K562 (cell line): ENCODE measurements around the gene MAST4. TPM values are rescaled to one million over a fixed set of nuclear protein-coding genes. Genes with fewer than 3 reads are reported as not detected.

Experiments
- HMG20B ChIP-seq: fragments of 250-450 bp; sonication (Bioruptor Pico); IDR thresholded peaks from 2 replicates; pipeline ENCODE4 v1.5.0; 2021; ENCODE audit warnings: mild to moderate bottlenecking
- MEF2A ChIP-seq: IDR thresholded peaks from 2 replicates; pipeline ENCODE4 v1.6.1; 2011; ENCODE audit warnings: low read depth, mild to moderate bottlenecking, low read length, moderate library complexity; ENCODE audit not compliant: control insufficient read depth
- MYNN ChIP-seq, 2 experiments: sonication (generic); formaldehyde crosslinking in 1 of 2; IDR thresholded peaks; 2 replicates each; pipeline versions ENCODE4 v1.5.0 to v1.6.1; 2016 to 2020; ENCODE audit warnings: antibody characterized with exemption in 1 of 2, missing genetic modification reagents in 1 of 2
- ZNF695 ChIP-seq: fragments of 450-650 bp; formaldehyde crosslinking; IDR thresholded peaks from 2 replicates; pipeline ENCODE4 v1.4.0; 2020; ENCODE audit warnings: mild to moderate bottlenecking, moderate library complexity
- polyA plus RNA-seq, 8 experiments: library from polyadenylated mRNA; depleted of rRNA in 4 of 8; stranded (reverse) in 5 of 8; unstranded in 3 of 8; fragments of >200 nt; fragmentation: Nextera tagmentation in 2 of 8; fragmentation: Illumina TruSeq in 1 of 8; extraction: Ambion mirVana in 2 of 8; extraction: Trizol in 1 of 8; gene quantifications; 2 replicates each; pipeline versions ENCODE4 v1.2.1 to v1.2.3, GENCODE V29; 2011 to 2014; ENCODE audit warnings: inconsistent platforms in 1 of 8, missing spikeins in 1 of 8
- total RNA-seq, 7 experiments: library from RNA; depleted of rRNA in 6 of 7; stranded (reverse); fragments of >200 nt in 6 of 7; fragmentation: Illumina TruSeq in 2 of 7; extraction: Trizol in 2 of 7; gene quantifications; 2 replicates each; pipeline versions ENCODE4 v1.2.1 to v1.2.3, GENCODE V29; 2011 to 2021; ENCODE audit warnings: low replicate concordance in 1 of 7
- TF ChIP-seq, protein P1 (sequence below): fragments of 250-450 bp; sonication (Bioruptor Pico); IDR thresholded peaks from 2 replicates; pipeline ENCODE4 v1.5.0; 2022; ENCODE audit warnings: mild to moderate bottlenecking
- TF ChIP-seq, protein P2 (sequence below): fragments of 250-450 bp; sonication (Bioruptor Pico); IDR thresholded peaks from 2 replicates; pipeline ENCODE4 v1.4.0; 2020; ENCODE audit warnings: mild to moderate bottlenecking

The MAST4 gene
- total and polyA plus RNA-seq, 9 of the 15 experiments (the other 6 are each of a cell fraction or from before 2014, with no cell fraction given) = 0.88 to 10.1 (median 5.2) TPM

DNA sequence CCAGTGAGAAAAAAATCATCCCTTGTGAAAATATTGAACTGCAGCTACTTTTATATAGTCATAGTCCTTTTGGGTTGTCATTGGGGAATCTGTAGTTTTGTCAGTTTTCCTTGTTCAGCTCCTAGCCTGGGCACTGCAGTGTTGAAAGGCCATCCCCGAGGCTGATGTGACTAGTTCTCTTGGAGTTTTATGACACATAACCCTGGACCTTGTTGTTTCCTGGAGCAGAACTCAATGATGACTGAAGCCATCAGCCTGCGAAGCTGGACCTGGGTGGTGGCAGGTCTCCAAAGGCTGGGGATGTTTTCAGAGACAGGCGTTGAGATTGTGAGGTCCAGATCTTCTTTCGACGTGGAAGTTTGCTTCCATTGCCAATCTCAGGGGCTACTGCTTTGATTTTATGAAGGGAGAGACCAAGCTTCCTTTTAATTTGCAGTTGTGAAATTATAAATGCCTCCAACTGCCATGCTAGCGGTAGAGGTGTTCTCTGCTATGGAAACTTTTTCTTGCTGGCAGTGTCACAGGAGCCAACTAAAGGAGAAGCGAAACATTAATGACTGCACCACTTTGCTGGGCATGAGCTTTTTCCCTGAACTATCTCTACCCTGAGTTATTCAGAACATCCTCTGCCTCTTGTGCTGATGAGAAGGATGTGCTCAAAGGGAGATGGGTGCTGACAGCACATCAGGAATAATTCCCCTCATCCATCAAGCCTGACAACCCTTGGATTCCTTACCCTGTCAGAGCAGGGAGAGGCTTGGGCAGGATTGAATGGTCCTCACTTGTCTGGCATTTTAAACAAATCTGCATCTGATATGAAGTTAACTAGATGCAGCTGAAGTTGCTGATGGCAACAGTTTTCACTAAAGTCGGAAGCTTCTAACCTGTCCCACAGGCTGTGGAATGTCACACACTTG lies 209.6 kb downstream of the MAST4 start (continued):
- TF ChIP-seq, protein P1, sequence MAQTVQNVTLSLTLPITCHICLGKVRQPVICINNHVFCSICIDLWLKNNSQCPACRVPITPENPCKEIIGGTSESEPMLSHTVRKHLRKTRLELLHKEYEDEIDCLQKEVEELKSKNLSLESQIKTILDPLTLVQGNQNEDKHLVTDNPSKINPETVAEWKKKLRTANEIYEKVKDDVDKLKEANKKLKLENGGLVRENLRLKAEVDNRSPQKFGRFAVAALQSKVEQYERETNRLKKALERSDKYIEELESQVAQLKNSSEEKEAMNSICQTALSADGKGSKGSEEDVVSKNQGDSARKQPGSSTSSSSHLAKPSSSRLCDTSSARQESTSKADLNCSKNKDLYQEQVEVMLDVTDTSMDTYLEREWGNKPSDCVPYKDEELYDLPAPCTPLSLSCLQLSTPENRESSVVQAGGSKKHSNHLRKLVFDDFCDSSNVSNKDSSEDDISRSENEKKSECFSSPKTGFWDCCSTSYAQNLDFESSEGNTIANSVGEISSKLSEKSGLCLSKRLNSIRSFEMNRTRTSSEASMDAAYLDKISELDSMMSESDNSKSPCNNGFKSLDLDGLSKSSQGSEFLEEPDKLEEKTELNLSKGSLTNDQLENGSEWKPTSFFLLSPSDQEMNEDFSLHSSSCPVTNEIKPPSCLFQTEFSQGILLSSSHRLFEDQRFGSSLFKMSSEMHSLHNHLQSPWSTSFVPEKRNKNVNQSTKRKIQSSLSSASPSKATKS = no peak
- no peak for TF ChIP-seq ZNF695 (CRISPR knock-in tag)
- no peak for TF ChIP-seq MEF2A
- TF ChIP-seq HMG20B (CRISPR knock-in tag) = no peak
- TF ChIP-seq, protein P2, sequence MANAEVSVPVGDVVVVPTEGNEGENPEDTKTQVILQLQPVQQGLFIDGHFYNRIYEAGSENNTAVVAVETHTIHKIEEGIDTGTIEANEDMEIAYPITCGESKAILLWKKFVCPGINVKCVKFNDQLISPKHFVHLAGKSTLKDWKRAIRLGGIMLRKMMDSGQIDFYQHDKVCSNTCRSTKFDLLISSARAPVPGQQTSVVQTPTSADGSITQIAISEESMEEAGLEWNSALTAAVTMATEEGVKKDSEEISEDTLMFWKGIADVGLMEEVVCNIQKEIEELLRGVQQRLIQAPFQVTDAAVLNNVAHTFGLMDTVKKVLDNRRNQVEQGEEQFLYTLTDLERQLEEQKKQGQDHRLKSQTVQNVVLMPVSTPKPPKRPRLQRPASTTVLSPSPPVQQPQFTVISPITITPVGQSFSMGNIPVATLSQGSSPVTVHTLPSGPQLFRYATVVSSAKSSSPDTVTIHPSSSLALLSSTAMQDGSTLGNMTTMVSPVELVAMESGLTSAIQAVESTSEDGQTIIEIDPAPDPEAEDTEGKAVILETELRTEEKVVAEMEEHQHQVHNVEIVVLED (CRISPR knock-in tag) = no peak
- TF ChIP-seq MYNN (IDR thresholded peaks at IDR 0.05) = no peak
- TF ChIP-seq MYNN (CRISPR knock-in tag; IDR thresholded peaks at IDR 0.05) = no peak
